Measurements from ENCODE around the gene TTC23. TPM values are rescaled to one million over a fixed set of nuclear protein-coding genes. Genes with fewer than 3 reads are reported as not detected.
"Not testable (repeated sequence)": the region's sequence is repeated elsewhere in the genome, so short reads cannot be mapped to it uniquely, and the experiment has no call there.

Gene TTC23
- total RNA-seq, 2 experiments from 2014 or later = 2.8 to 7.6 TPM

- ChIA-PET CTCF (ENCODE audit: unreplicated experiment) (no interaction called here), POLR2A (no interaction called here)
- Histone ChIP-seq H3K36me3 (ENCODE audit: insufficient read depth, low read length) (no peaks in the 10 kb centered on the region), H3K9me3 (ENCODE audit: low read length) (no peaks in the 10 kb centered on the region), H3K9me2 (ENCODE audit: insufficient read depth, low read length) (no peaks in the 10 kb centered on the region), H3K4me1 (ENCODE audit: insufficient read depth, low read length, poor library complexity, severe bottlenecking) (no peaks in the 10 kb centered on the region), H3K4me3 (ENCODE audit: low read depth, low read length, poor library complexity, severe bottlenecking) (no peak overlapping the region), H3K79me2 (ENCODE audit: insufficient read depth, low read depth, low read length) (no peaks in the 10 kb centered on the region), H3K27ac (ENCODE audit: low read depth, low read length, poor library complexity, severe bottlenecking) (no peak overlapping the region), H3K4me2 (ENCODE audit: low read length) (no peak overlapping the region), H4K20me1 (ENCODE audit: insufficient read depth, low read length) (no peaks in the 10 kb centered on the region), H2AFZ (ENCODE audit: low read length) (no peak overlapping the region)
- TF ChIP-seq EZH2phosphoT487 (IDR thresholded peaks at IDR 0.05; ENCODE audit: borderline replicate concordance, low read depth, low read length) (no peak), CTCF (conservative IDR thresholded peaks at IDR 0.05; ENCODE audit: low read length) (no peak)
- intact Hi-C loops (cut with micrococcal nuclease; ENCODE audit: unreplicated experiment) = no loop called here
- DNase-seq (ENCODE audit: low spot score) = no peak
- no TSS peak for BruUV-seq (replicated peaks)
Measured at GRCh38 chr15:99114511-99115299, 134.7 kb downstream of the TTC23 start.

- intact Hi-C loops (cut with micrococcal nuclease; ENCODE audit: unreplicated experiment) = no loop called here
- no TSS peak for BruUV-seq (replicated peaks)
- DNase-seq (ENCODE audit: low spot score) = no peak
- ChIA-PET POLR2A (no interaction called here), CTCF (ENCODE audit: unreplicated experiment) (no interaction called here)
- H2AFZ ChIP-seq (ENCODE audit: low read length) = no peak overlapping the region
- H3K4me1 ChIP-seq (ENCODE audit: insufficient read depth, low read length, poor library complexity, severe bottlenecking) = no peaks in the 10 kb centered on the region
- no peaks in the 10 kb centered on the region for H3K9me3 ChIP-seq (ENCODE audit: low read length)
- no peak for TF ChIP-seq CTCF (conservative IDR thresholded peaks at IDR 0.05; ENCODE audit: low read length)
- TF ChIP-seq EZH2phosphoT487 (IDR thresholded peaks at IDR 0.05; ENCODE audit: borderline replicate concordance, low read depth, low read length) = no peak
- no peak overlapping the region for H3K4me3 ChIP-seq (ENCODE audit: low read depth, low read length, poor library complexity, severe bottlenecking)
- H3K79me2 ChIP-seq (ENCODE audit: insufficient read depth, low read depth, low read length) = no peaks in the 10 kb centered on the region
- H3K27ac ChIP-seq (ENCODE audit: low read depth, low read length, poor library complexity, severe bottlenecking) = no peak overlapping the region
- H3K4me2 ChIP-seq (ENCODE audit: low read length) = no peak overlapping the region
- H3K9me2 ChIP-seq (ENCODE audit: insufficient read depth, low read length) = no peaks in the 10 kb centered on the region
- H4K20me1 ChIP-seq (ENCODE audit: insufficient read depth, low read length) = no peaks in the 10 kb centered on the region
- H3K36me3 ChIP-seq (ENCODE audit: insufficient read depth, low read length) = no peaks in the 10 kb centered on the region
Measured at GRCh38 chr15:99113547-99114271, 135.7 kb downstream of the TTC23 start.

- intact Hi-C loops (cut with micrococcal nuclease; ENCODE audit: unreplicated experiment); BruUV-seq (replicated peaks); H2AFZ ChIP-seq (ENCODE audit: low read length): not testable (repeated sequence)
Measured at GRCh38 chr15:99111641-99112040, 137.7 kb downstream of the TTC23 start.

More at GRCh38 chr15:99111641-99112040, 137.7 kb downstream of the TTC23 start:
- H3K4me3 ChIP-seq (ENCODE audit: low read depth, low read length, poor library complexity, severe bottlenecking); DNase-seq (ENCODE audit: low spot score); H3K36me3 ChIP-seq (ENCODE audit: insufficient read depth, low read length); POLR2A ChIA-PET; H3K4me2 ChIP-seq (ENCODE audit: low read length); H3K4me1 ChIP-seq (ENCODE audit: insufficient read depth, low read length, poor library complexity, severe bottlenecking); H3K9me2 ChIP-seq (ENCODE audit: insufficient read depth, low read length); H3K27ac ChIP-seq (ENCODE audit: low read depth, low read length, poor library complexity, severe bottlenecking); H4K20me1 ChIP-seq (ENCODE audit: insufficient read depth, low read length); CTCF ChIA-PET (ENCODE audit: unreplicated experiment); H3K9me3 ChIP-seq (ENCODE audit: low read length); H3K79me2 ChIP-seq (ENCODE audit: insufficient read depth, low read depth, low read length): not testable (repeated sequence)
